GM21717 (cell line): ENCODE measurements around the gene ATXN1.
"Not testable (repeated sequence)": the region's sequence is repeated elsewhere in the genome, so short reads cannot be mapped to it uniquely, and the experiment has no call there.

Source experiments
- ATAC-seq: cut with Tn5 transposase; IDR thresholded peaks from one replicate; pipeline ENCODE4 v1.9.1; 2021; ENCODE audit warnings: mild to moderate bottlenecking, moderate library complexity; ENCODE audit not compliant: unreplicated experiment

The ATXN1 gene

DNA sequence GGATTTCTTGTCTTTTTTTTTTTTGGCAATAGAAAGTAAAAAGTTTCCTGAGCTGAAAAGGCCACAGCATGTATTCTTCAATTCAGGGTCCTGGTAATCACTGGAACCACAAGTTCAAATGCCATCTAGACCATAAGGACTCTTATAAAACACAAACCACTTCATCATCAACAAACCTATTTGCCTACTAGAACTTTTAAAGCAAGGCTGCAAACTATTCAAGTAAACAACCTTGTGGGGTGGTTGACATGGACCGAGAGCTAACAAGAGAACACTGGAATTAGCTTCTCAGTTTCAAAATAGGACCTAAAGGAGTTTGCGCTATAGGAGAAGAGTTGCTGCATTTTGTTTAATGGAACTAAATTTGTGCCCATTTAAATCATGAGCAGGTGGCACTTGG lies 215.9 kb downstream of the ATXN1 start:
- ATAC-seq = no peak

DNA sequence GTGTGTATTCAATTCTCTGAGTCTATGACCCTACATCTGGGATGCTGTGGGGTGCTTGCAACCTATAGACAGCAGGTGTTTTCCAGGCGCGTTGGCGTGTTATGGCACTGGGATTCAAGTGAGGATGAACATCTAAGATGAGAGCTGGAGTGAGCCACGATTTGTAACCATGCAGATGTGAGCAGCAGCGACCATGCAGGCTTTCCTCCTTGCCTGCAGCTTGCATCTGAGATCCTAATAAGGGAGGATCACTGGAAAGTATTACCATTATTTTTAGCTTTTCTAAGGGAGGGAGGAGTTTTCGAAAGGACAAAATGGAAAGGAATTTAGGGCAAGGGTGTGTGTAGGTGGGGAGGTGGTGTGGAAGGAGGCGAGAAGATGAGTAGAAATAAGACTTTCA lies 216.7 kb downstream of the ATXN1 start:
- ATAC-seq = no peak

DNA sequence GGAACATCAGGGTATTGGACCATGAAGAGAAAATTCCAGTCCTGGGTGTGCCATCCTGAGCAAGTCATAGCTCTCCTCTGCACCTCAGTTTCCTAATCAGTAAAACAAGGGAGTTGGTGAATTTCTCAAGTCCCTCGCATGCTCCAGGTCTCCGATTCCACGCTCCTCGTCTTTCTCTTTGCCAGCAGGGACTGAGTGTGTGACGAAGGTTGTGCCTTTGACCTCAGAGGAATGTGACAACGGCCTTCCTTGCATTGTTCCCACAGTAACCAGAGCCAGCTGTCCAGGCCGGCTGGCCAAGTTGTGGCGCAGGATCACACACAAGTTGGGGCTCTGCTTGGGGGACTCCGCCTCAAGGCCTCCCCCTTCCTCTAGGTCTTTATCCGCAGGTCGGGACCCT lies 217.3 kb downstream of the ATXN1 start:
- no peak for ATAC-seq

DNA sequence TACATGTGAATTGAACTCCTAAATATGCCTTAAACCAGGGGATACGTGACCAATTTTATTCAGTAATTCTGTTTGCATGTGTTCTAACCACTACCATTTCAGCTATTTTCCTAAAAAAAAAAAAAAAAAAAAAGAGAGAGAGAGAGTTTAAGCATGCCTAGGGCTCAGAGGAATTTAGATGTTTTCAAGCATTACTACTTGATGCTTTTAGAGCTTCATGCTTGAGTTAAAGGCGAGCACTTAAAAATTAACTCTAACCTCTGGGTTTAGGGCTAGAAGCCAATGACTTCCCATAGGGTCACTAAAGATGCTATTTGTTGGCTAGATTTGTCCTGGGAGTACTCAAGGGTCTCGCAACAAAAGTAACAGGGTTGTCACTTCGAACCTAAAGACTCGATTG lies 217.7 kb downstream of the ATXN1 start:
- no peak for ATAC-seq

DNA sequence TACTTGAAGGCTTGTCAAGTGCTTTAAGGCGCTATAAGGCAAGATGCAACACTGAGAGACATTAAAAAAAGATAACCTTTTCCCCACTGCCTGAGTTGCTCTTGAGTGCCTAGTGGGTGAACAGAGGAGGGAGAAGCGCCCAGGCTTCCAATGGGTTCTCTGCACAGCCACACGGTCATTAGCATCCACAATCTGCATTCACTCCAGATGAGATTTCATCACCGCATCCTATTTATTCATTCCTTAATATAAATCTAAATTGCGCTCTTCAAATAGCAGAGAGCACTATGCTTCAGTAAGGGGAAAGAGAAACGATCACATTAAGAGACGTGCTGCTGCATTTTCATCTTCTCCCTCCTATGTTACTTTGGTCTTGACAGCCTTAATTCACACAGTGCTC lies 219.2 kb downstream of the ATXN1 start:
- ATAC-seq = no peak

DNA sequence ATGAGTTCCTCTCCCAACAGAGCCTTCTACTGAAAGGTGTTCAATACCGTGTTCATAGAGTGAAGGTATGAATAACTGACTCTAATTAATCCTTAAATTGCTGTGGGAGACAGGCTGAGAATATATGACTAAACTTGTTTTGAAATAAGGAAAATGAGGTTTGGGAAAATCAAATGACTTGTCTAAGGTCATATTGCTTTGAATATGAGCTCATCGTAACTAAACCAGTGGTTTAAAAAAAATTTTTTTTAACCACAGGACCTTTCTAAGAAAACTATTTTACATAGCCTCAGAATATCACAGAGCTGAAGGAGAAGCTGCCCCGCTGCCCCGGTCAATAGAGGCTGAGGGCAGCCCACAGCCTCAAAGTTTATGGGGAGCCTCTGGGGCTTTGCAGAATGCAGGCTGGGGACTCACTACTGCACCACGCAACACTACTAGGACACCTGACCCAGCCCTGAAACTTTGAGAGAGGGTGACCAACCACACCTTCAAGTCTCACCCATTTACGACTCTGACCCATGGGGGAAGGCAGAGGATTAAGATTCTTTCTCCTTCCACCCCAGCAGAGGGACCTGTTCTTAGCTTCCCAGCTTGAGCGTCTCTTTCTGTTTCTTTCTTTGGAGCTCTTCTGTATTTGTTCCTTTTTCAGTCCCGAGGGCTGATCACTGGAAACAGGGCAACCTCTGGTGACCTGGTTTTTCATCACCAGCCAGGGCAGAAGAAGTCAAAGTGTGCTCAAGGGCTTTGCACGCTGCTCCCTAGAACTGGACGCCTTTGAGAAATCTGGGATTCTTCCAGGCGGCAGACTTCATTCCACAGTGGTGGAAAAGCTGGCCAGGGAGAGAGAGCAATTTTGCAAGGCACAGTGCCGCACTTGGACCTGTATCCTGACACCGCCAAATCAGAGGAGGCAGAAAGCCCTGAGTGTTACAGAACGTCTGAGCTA lies 220.2 kb downstream of the ATXN1 start:
- peak; percentile 66 for ATAC-seq

DNA sequence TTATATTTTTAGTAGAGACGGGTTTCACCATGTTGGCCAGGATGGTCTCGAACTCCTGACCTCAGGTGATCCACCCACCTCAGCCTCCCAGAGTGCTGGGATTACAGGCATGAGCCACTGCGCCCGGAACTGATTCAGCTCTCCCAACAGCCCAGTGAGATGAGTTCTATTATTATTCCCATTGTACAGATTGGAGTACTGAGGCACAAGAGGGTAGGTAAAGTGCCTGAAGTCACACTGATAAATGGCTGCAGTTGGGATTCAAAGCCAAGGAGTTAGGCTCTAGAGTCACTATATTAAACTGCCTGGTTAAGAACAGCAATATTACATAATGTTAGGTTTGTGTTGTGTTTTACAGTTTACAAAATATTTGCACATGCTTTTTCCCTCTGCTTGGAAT lies 220.9 kb downstream of the ATXN1 start:
- ATAC-seq = not testable (repeated sequence)

DNA sequence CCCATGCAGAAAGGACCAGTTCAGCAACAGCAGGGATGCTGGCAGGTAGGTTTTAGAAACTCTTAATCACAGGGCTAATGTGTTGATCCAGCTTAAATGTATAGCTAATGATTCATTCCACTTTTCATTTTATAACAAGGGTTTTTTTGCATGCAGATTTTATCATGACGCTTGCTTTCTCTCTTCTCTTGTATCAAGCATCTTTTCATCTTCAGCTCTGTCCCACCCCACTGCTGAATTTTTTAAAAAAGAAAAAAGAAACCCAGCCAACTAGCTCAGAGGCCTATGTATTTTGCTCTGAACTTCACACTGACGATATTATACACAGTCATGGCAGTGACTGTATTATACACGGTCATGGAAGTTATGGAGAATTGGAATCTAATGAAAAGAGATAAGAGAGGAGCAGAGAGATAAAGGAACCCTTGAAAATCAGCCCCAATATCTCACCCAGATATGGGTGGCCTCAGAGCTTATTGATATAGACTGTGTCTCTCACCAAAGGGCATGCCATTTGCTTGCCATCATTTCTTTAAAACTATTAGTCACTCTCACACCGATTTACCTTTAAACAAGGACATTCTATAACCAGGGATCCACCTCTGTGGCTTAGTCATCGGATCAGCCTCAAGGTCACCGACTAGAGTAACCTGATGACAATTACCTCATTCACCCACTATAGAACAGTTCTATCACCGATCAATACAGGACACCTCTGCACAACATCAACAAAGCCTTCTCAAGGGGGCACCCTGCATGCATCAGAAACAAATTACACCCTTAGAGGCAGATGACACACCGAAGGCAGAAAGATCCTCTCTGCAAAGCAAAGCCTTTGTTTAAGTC lies 222.0 kb downstream of the ATXN1 start:
- ATAC-seq = no peak

DNA sequence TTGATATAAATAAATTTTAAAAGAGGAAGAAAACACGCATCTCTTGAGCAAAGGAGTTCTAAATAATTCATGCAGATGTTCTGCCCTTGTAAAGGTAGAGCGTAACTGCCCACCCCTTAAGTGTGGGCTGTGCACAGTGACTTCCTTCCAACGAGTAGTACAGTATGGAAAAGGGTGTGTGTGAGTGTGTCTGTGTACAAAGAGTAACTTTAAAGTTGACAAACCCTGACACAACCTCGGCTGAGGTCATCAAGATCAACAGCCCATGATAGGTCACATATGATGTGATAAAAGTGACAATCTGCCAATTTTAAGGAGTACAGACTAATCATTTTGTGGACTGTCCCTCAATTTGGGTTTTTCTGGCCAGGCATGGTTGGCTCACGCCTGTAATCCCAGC lies 225.7 kb downstream of the ATXN1 start:
- ATAC-seq = no peak

DNA sequence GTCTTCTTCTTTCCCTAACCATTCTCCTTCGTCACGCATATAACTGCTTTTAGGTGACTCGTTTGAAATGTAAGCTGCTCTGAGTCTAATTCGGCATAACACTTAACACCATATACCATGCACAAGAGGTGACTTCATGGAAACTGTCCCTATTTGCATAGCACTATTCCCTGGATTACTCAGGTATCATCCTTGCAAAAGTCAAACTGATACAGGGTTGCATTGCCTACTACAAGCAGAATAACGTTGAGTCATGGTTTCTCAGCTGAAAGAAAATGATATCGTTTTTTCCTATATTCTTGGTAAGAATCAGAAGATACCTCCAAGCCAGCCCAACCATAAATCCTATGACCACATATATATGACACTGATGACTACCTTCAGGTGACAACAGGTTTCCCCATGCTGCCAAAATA lies 227.5 kb downstream of the ATXN1 start:
- ATAC-seq = no peak

DNA sequence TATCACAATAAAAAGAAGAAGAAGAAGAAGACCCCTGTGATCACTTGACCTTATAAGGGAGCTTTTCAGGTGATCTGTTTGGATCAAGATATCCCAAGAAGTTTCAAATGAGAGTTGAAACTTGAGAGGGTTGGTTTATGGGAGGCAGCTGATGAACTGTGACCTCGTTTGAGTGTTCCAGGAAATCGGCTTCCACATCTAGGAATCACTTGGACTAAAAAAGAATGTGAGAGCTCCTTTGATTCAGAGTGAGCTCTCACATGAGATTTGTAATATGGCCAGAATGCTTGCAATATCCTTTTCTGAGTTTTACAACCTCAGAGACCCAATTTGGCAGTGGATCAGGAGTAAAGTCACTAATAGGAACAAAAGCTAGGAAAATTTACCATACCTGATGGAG lies 228.1 kb downstream of the ATXN1 start:
- ATAC-seq = no peak

DNA sequence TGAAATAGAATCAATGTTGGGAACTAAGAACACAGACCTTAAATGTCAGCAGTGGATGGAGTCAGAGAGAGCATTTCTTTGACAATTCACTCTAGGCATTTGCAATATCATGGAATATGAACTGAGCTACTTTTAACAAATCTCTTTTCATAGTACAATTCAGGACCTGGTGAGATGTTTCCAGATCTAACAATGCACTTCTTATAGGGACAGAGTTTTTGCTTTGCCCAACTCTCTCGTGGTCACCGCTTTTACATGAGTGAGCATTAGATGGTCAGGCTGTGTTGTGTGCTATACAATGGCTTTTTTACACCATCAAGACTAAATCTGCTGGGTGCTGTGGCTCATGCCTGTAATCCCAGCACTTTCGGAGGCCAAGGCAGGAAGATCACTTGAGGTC lies 233.6 kb downstream of the ATXN1 start:
- ATAC-seq = no peak

DNA sequence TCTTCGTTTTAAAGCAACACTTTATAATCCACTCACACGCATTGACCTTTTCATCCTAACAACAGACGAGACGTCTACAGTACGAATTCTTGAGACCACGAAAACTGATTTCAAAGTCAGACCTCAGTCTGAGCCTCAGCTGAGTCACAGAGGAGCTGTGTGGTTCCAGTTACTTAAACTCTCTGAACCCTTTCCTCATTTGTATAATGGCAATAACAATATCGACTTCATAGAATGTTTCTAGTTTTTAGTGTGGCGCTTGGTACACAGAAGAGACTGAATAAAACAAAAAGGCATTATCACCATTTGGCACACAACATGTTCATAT lies 236.9 kb downstream of the ATXN1 start:
- no peak for ATAC-seq

DNA sequence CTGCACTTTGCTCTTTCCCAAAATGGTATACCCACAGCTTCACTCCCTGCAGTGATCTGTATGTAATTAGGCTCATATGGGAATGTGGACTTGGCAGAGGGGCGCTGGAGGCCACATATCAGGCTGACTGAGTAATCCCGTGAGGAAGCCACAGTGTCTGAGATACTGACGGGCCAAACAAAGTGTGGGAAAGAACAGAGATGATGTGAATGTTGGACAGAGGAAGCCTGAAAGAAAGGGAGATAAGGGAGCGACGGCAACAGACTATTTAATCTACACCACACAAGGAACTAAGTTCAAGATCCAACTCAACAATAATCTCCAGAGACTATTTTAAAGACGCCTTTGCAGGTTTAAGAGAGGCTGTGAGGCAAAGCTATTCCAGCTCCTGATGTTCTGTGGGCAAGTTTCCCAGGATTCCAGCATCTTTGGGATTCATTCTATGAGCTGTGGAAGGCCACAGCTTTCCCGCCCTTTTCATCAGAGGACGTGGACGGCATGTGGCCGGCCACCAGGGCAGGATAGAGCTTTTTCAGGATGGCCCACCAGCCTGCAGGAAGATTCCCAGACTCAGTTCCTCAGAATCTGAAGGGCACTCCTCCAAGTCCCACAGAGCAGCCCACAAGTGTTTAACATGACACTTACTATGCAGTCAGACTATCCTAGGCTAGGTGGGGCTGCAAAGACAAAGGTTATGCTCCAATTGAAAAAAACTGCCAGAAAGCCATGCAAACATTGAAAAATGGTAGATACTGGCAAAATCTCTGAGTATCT lies 237.5 kb downstream of the ATXN1 start:
- ATAC-seq = no peak

DNA sequence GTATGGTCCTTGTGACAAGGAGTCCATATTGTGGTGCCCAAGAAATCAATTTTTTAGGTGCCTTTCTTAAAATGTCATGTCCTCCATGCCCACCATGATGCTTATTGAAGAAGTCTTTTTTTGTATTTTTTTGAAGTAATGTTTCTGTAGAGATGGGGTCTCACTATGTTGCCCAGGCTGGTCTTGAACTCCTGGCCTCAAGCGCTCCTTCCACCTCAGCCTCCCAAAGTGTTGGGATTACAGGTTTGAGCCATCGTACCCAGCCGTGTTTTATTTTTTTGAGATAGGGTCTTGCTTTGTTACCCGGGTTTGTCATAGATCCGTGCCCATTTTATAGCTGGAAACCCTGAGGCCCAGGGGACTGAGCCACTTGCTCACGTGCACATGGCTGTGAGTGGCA lies 238.3 kb downstream of the ATXN1 start:
- no peak for ATAC-seq

DNA sequence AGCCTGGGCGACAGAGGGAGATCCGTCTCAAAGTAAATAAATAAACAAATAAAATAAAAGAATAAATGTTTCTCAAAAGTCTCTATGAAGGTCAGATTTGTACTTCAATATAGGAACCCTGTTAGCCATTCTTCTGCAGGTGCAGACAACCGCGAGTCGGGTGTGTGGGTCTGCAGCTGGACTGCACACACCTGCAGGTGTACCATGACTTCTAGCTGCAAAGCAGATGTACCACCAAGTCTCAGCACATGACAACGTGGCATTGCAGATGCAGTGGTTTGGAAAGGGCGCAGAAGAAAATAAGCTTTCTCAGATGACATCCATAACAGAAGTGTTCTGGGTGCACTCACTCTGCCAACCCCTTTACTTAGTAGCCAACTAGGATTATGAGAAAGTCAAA lies 239.7 kb downstream of the ATXN1 start:
- ATAC-seq = no peak

DNA sequence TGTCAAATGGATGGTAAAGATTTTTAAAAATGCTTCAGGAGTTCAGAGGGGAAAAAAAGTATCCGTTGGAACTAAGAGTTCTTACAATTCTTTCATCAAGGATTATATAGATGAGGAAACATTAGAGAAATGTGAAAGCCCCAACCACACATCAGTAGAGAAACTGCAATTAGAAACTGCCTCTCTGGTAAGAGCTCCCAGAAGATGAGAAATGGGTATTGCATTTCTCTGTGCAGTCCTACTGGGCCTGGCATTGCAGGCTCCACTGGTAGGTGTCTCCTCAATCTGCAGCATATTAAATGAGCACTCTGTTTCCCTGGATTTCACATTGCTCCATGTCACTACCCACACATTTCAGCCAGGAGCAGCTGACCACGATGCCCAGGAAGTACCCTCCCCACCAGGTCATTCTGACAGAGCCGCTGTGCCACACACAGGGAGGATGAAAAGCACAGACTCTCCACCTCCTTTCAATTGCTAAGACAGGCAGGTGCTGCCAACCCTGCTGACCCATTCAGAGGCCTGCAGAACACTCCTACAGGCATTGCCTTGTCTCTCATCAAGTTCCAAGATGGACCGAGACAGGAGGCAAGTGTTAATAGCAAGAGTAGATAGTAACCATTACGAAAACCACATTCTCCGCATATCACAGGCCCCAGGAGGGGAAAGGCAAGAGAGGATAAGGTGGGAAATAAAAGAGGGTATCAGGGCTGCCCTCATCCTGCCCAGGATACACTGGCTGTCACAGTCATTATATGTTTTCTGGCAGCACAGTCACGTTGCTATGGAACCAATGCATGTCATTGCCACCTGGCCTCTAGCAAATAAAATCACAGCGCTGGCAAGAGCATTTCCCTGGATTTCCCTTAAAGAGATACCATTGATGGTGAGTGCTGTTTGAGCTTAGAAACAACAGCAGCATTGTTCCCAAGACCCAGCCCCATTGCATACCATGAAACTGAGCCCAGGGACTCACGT lies 241.7 kb downstream of the ATXN1 start:
- ATAC-seq = no peak

DNA sequence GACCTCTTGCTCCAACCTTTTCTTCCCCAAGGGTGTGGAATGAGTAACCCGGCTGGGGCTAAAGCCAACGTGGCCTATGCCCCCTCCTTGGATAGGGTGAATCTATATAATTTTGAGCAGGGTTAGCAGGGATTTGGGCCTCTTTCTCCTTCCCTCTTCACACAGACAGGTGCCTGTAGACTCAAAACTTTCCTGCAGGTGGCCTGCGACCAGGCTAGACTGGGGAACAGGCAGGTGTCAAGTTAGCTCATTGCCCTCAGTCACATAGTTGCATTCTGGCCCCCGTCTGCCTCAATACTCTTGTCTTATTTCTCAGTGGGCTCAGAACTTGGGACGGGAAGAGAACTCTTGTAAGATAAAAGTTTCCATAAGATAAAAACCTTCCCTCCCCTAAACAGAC lies 243.0 kb downstream of the ATXN1 start:
- no peak for ATAC-seq

DNA sequence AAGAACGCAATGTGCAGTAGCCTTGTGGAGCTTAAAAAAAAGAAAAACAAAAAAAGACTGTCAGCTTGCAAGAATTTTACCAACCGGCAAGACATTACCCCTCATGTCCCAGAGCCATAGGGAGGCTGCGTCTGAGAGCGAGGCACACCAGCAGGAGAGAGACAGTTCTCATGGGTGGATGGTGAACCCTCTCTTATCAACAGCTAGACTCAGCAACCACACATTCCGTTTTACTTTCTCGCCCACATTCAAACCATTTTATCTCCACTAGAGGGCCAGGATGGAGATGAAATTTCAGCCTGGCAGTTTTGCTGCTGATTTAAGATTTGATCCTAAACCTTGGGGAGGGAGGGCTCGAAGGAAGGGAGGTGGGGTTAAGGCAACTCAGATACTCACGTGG lies 247.0 kb downstream of the ATXN1 start:
- no peak for ATAC-seq
